WERI-Rb-1 (cell line): ENCODE results near the gene SPSB1.

Source experiments
- DNase-seq: peaks from one replicate; pipeline ENCODE4 v3.0.0-alpha.2; 2020
- H3K27ac ChIP-seq: fragments of 250-450 bp; sonication (Bioruptor Pico); 2 replicates; pipeline ENCODE4 v1.5.1; 2020; ENCODE audit warnings: mild to moderate bottlenecking, moderate library complexity
- H3K27me3 ChIP-seq: fragments of 250-450 bp; sonication (Bioruptor Pico); 2 replicates; pipeline ENCODE4 v1.5.1; 2021; ENCODE audit warnings: mild to moderate bottlenecking, low read depth, moderate library complexity; ENCODE audit not compliant: insufficient read depth, severe bottlenecking
- H3K36me3 ChIP-seq: fragments of 250-450 bp; sonication (Bioruptor Pico); 2 replicates; pipeline ENCODE4 v1.5.1; 2020; ENCODE audit warnings: mild to moderate bottlenecking, moderate library complexity
- H3K4me3 ChIP-seq: 2 replicates; pipeline ENCODE4 v1.5.1; 2011; ENCODE audit warnings: low read depth, mild to moderate bottlenecking, control low read depth, low read length
- H3K9me3 ChIP-seq: fragments of 250-450 bp; sonication (Bioruptor Pico); 2 replicates; pipeline ENCODE4 v1.5.1; 2021; ENCODE audit warnings: mild to moderate bottlenecking, moderate library complexity; ENCODE audit not compliant: severe bottlenecking
- CTCF ChIP-seq: IDR thresholded peaks from 2 replicates; pipeline ENCODE4 v1.5.1; 2011; ENCODE audit warnings: low read depth, mild to moderate bottlenecking, control low read depth, inconsistent platforms, low read length

SPSB1 gene

GRCh38 chr1:9350013-9350908 is 57.6 kb downstream of the SPSB1 start:
- no peak for TF ChIP-seq CTCF
- no peak for DNase-seq
- Histone ChIP-seq H3K9me3 (no peaks in the 10 kb centered on the region), H3K27ac (no peak overlapping the region), H3K4me3 (no peak overlapping the region), H3K36me3 (peaks cover 4% of the 10 kb centered on the region; the same call in 1 of the 2 replicates), H3K27me3 (no peaks in the 10 kb centered on the region)

DNA sequence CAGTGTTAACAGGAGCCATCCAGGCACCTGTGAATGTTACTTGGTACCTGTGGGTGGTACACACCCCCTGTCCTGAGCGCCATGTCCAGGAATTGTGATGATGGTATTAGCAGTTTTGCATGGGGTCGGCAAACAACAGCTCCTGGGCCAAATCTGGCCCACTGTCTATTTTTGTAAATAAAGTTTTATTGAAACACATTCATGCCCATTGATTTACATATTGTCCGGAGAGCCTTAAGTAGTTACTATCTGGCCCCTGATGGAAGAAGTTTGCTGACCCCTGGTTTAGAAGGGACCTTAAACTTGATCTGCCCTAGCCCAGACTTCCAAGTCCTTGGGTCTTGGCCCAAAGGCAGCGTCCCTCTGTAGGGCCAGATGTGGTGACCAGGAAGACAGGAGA is 58.3 kb downstream of the SPSB1 start:
- H3K4me3 ChIP-seq, result no peak overlapping the region
- no peaks in the 10 kb centered on the region for H3K9me3 ChIP-seq
- no peaks in the 10 kb centered on the region for H3K27me3 ChIP-seq
- H3K27ac ChIP-seq, result no peak overlapping the region; the same call in 1 of the 2 replicates
- TF ChIP-seq CTCF, result no peak
- no peak for DNase-seq
- H3K36me3 ChIP-seq, result peaks cover 10% of the 10 kb centered on the region

- peaks cover 18% of the 10 kb centered on the region for H3K36me3 ChIP-seq
- H3K27me3 ChIP-seq, result no peaks in the 10 kb centered on the region
- no peak overlapping the region for H3K4me3 ChIP-seq
- DNase-seq, result no peak
- peak overlapping the region; percentile 68 for H3K27ac ChIP-seq
- H3K9me3 ChIP-seq, result no peaks in the 10 kb centered on the region
- no peak for TF ChIP-seq CTCF
Measured at GRCh38 chr1:9351654-9352271, 59.1 kb downstream of the SPSB1 start.

GRCh38 chr1:9352377-9353134 is 59.9 kb downstream of the SPSB1 start:
- peak; percentile 74 for DNase-seq
- peak overlapping the region; percentile 68 for H3K27ac ChIP-seq
- TF ChIP-seq CTCF, result peak; percentile 57
- no peaks in the 10 kb centered on the region for H3K27me3 ChIP-seq
- H3K9me3 ChIP-seq, result no peaks in the 10 kb centered on the region
- H3K4me3 ChIP-seq, result no peak overlapping the region
- peaks cover 25% of the 10 kb centered on the region for H3K36me3 ChIP-seq

GRCh38 chr1:9355503-9355902 is 62.8 kb downstream of the SPSB1 start:
- H3K9me3 ChIP-seq, result no peaks in the 10 kb centered on the region
- no peak for TF ChIP-seq CTCF
- DNase-seq, result no peak
- H3K36me3 ChIP-seq, result peaks cover 38% of the 10 kb centered on the region
- H3K27ac ChIP-seq, result no peak overlapping the region
- H3K27me3 ChIP-seq, result no peaks in the 10 kb centered on the region
- H3K4me3 ChIP-seq, result no peak overlapping the region
